ENCODE results near the gene NRDC. TPM values are rescaled to one million over a fixed set of nuclear protein-coding genes. Genes with fewer than 3 reads are reported as not detected.
"Not testable (repeated sequence)": the region's sequence is repeated elsewhere in the genome, so short reads cannot be mapped to it uniquely, and the experiment has no call there.

NRDC gene
- total RNA-seq, 1 donor from 2014 or later = 200 TPM

DNA sequence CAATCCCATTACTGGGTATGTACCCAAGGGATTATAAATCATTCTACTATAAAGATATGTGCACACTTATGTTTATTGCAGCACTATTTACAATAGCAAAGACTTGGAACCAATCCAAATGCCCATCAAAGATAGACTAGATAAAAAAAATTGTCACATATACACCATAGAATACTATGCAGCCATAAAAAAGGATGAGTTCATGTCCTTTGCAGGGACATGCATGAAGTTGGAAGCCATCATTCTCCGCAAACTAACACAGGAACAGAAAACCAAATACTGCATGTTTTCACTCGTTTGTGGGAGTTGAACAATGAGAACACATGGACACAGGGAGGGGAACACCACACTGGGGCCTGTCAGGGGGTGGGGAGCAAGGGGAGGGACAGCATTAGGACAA, 16.2 kb upstream of the NRDC start:
- intact Hi-C loops (cut with micrococcal nuclease) = loop anchor here (5.0 kb wide), 1 partner anchor 853 kb away; no protein-coding TSS in a partner anchor

DNA sequence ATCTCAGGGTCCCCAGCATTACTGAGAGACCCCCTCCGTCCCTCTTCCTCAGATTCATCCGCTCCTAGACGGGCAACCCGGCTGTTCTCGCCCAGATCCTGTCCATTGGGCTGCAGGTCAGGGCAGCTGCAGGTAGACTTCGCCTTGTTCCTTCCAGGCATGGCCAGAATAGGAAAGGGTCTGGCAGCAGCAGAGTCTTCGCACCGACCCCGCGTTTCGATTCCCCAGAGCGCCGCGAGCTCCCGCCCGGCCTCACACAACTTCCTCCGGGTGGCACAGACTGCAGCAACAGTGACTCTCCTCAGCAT, 265 bp downstream of the NRDC start:
- intact Hi-C loops (cut with micrococcal nuclease) = loop anchor here (1.0 to 5.0 kb wide), 17 partner anchors 149 to 1960 kb away; partner anchors contain the start of genes BTF3L4, CC2D1B, CPT2 and EPS15

DNA sequence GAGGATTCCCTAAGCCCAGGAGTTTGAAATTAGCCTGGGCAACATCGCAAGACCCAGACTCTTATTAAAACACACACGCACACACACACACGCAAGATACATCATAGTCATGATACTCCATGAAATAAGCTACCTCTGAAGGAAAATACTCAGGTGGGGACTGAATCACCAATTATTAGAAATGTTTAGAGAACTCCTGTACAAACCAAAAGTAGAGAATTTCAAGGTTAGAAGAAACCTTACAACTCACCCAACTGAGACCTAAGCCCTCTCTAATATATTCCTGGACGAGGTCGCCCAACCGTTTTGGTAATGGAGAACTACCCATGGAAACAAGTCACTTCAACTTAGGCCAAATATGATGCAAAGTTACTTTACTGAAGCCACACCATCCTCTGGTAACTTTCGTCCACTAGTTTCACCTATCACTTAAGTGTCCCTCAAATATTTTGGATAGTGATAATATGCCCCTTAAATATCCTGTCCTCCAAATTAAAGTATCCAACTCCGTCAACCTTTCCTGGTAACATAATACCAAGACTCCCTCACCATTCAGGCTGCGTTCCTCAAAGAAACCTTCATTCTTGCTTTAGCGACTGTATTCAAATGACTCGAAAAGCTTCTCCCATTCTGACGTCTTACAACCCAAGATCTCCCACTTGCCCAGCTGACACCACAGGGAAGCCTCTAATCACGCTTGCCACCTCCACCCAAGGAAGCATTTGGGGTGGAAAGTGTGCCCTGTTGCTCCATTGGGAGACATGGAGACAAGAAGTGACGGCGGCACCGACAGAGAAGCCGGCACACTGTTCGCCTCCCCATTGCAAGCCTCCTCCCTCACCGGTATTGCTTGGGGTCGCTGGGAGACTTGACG, 856 bp downstream of the NRDC start:
- intact Hi-C loops (cut with micrococcal nuclease) = loop anchor here (1.0 to 5.0 kb wide), 17 partner anchors 148 to 1961 kb away; partner anchors contain the start of genes BTF3L4, CC2D1B, CPT2 and EPS15

DNA sequence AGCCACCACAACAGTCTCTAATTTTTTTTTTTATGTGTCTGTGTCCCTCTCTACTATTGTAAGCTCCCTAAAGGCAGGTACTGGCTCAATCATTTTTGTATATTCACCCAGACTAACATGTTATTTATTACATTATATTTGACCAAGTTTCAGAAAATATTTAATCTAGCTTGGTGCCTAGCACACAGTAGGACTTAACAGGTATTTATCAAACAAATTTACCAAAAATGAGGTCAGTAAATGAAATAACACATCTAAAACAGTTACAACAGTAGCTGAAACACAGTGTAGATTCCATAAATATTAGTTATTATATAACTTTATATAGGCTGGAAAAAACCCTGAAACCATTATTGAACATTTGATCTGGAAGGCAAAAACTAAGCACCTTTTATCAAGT, 2.7 kb downstream of the NRDC start:
- intact Hi-C loops (cut with micrococcal nuclease) = loop anchor here (5.0 kb wide), 2 partner anchors 266 to 826 kb away; partner anchors contain the start of gene ZFYVE9

DNA sequence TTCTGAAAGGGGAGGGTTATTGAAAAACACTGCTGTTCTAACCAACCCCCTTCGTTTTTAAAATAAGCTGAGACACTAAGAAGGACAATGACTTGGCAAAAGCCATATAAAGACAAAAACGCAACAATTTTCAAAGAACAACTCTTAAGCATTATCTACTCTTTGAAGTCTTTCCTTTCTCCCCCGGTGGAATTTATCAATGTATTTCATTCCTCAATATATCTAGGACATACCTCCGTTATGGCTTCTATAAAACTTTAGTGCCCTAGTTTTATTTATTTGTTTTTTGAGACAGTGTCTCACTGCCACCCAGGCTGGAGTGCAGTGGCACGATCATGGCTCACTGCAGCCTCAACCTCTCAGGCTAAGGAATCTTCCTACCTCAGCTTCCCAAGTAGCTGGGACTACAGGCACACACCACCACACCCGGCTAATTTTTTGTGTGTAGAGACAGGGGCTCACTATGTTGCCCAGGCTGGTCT, 3.2 kb downstream of the NRDC start:
- intact Hi-C loops (cut with micrococcal nuclease) = loop anchor here (5.0 kb wide), 2 partner anchors 267 to 827 kb away; partner anchors contain the start of gene ZFYVE9

DNA sequence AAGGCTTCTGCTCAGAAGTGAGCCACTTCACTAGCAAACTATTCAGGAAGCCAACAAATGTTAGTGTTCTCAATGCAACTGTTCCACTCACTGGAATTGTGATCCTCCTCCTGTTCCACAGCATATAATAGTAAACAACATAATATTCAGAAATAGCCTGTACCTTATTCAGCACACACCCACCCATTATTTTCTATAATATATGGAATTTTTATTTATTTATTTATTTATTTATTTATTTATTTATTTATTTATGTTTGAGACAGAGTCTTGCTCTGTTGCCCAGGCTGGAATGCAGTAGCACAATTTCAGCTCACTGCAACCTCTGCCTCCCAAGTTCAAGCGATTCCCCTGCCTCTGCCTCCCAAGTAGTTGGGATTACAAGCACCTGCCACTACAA, 5.3 kb downstream of the NRDC start:
- intact Hi-C loops (cut with micrococcal nuclease) = not testable (repeated sequence)

DNA sequence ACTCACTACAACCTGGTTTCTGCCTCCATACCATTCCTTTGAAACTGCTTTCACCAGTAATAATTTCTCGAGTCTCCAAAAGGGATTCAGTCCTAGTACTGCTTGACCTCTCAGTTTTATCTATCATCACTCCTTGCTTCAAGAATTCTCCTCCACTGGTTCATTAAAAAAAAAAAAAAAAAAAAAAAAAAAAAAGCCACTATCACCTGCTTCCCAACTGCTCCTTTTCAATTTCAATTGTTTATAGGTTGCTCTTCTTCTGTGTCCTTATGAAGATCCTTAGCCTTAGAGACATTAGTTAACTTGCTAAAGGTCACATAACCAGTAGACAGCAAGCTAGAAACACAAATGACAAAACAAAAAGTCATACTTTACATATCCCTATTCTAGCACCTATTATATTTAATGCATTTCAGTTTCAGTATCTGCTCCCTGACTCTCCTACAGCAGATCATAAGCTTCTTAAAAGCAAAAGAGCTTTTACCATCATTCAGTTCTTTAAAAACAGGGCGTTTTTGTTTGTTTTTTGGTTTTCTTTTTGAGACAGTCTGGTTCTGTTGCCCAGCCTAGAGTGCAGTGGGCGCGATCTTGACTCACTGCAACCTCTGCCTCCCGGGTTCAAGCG, 7.1 kb downstream of the NRDC start:
- intact Hi-C loops (cut with micrococcal nuclease) = no loop called here

DNA sequence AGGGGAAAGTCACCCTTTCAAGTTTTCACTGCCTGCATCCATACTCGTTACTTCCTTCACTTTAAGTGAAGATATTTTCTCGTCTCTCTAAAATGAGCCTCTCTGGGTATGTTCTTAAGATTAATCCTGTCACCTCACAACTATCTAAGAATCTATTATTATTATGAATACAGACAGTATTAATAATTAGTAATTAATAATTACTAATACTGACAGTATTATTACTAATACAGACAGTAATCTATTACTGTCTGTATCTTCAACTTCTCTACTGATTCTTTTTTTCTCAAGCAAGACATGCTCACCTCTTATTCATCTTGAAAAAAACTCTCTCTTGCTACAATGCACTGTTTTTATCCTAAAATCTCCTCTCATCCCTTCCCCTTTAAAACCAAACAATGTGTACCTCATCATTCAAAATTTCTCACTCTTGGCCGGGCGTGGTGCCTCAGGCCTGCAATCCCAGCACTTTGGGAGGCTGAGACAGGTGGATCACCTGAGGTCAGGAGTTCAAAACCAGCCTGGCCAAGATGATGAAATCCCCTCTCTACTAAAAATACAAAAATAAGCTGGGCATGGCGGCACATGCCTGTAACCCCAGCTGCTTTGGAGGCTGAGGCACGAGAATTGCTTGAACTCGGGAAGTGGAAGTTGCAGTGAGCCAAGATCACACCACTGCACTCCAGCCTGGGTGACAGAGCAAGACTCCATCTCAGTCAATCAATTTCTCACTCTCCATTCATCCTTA, 7.8 kb downstream of the NRDC start:
- intact Hi-C loops (cut with micrococcal nuclease) = no loop called here

DNA sequence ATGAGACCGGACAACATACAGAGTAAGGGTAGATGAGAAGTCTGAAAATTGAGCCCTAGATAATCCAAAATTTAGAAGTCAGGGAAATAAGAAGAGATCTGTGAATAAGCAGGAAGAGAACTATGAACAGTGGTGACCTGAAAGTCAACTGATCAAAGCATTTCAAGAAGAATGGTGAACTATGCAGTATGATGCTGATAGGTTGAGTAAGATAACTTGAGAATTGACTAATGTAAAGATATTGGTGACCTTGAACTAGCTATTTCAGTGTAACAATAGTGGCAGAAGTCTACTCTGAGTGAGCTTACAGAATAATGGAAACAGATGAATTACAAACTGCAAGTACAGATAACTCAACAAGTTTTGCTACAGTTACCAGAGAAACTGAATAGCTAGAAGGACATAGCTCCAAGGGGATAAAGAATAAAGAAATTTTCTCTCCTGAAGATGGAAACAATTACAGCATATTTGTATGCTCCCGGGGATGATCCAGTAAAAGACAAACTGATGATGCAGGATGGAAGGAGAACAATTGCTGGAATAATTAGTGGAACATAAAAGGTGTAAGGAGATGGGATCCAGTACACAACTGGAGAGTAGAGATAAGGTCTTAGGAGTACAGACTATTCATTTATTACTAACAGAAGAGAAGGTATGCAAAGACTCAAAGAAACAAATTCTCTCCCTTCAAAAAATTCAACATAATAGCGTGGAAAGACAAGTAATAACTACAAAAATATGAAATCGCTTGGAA, 10.9 kb downstream of the NRDC start:
- intact Hi-C loops (cut with micrococcal nuclease) = no loop called here

DNA sequence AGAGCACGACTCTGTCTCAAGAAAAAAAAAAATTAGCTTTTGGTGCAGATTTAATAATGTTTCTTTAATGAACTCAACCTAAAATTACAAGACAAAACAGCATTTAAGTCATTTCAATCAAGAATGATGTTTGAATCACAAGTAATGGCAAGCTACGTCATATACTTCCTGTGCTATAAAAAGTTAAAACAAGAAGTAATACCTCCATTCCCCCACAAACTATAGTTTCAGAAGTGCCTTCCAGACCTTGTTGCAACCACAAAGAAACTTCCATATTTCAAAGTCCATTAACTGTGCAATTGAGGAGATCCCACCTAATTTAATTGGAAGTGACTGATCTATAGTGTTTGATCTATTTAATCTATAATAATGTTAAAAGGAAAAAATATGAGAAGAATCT, 15.1 kb downstream of the NRDC start:
- intact Hi-C loops (cut with micrococcal nuclease) = no loop called here

DNA sequence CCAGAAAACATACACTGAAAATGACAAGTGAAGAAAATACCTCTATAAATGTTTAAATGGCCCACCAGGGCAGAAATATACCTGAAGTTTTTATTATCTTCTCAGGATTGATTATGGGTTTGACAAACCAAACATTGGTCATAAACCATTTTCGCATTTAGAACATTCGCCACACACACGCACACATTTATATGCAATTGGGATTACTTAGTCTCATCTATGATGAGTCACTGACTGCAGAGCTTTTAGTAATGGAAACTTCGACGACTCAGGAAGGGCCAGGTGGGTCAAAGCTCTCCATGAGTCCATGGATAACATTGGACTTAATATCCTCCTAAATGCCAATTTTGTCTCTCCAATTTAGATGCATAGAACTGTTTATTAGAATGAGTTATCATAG, 16.9 kb downstream of the NRDC start:
- intact Hi-C loops (cut with micrococcal nuclease) = no loop called here

DNA sequence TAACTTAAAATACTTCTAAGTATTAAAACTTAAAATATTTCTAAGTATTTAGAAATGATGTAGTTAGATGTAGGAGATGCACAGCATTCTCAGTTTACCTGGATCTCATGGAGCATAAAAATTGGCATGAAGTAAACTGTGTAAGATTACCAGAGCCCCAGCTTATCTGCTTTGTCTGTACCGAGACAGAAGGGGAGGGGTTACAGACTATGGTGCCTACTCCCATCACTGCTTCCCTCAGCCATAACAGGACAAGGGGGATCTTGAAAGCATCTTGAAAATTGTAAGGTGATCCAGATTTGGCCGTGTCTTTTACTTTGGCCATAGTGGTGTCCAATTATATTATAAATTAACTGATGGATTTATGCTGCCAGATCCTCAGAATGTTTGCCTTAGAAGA, 18.8 kb downstream of the NRDC start:
- intact Hi-C loops (cut with micrococcal nuclease) = no loop called here

DNA sequence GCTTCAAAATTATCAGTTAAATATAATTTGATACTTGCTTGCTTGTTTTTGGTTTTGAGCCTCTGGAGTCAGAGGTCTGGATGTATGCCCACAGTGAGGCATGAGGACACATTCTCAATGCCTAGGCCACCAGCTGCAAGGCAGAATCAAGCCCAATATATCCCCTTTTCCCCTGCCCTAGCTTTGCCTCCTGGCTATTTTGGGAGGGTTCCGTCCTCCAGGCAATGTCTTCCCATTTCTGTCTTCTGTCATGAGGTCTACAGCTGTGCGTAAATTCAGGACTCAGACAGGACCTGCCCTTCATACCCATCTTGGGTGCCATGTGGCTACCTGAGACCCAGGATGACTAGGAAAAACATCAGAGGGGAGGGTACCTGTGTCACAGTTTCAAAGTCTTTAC, 19.2 kb downstream of the NRDC start:
- intact Hi-C loops (cut with micrococcal nuclease) = no loop called here

DNA sequence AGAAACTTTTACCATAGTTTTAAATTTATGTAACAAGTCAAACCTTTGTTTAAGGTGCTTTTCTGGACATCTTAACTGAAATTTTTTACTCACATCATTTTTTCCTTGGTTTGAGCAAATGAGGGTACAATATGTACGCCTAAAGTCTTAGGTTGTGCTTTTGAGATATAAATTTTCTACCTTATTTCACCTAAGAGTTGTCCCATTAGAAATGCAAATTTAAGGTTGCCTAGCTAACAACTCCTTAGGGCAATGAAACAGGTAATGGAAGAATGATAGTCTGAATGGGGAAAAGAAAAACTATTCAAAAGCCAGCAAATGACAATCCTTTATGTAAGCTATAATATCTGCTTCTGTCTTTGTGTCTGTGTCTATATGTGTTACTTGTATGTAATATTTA, 19.6 kb downstream of the NRDC start:
- intact Hi-C loops (cut with micrococcal nuclease) = no loop called here

DNA sequence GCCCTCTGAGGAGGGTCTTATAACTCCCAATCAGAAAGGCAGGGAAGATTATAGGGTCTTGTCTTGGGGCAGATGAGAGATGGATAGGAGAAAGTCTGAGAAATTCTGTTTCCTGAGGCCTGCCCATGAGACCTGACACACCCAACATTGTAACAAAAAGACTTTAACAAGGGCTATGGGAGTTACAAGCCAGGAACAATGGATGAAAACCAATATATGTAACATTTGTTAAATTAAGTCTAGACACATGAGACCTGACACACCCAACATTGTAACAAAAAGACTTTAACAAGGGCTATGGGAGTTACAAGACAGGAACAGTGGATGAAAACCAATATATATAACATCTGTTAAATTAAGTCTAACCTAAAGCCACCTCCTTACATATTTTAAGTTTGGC, 21.8 kb downstream of the NRDC start:
- intact Hi-C loops (cut with micrococcal nuclease) = no loop called here

DNA sequence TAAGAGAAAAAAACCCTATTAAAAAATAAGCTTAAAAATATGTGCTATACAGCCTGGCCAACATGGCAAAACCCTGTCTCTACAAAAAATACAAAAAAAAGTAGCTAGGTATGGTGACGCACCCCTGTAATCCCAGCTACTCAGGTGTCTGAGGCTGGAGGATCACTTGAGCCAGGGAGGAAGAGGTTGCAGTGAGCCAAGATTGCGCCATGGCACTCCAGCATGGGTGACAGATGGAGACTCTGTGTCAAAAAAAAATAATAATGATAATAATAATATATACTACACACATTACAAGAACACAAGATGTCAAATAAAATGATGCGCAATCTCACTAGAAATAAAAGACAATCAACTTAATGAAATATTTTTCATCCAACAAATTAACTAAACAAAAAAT, 22.9 kb downstream of the NRDC start:
- intact Hi-C loops (cut with micrococcal nuclease) = no loop called here

DNA sequence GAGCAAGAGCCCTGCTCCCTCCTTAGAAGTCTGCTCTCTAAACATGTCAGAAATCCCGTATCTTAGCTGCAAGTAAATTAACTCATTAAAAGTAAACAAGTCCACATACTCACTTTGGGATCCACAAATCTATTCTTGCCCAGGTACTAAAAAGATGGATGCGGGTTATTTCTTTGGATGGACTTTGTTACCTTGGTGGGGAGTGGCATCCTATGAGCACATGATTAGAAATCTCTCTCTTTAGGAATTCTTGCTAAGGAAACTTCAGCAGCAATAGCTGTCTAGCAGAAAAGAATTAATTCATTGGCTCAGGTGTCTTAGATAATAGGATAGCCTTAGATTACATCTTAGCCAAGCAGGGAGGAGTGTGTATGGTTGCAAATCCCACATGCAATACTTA, 25.2 kb downstream of the NRDC start:
- intact Hi-C loops (cut with micrococcal nuclease) = no loop called here

DNA sequence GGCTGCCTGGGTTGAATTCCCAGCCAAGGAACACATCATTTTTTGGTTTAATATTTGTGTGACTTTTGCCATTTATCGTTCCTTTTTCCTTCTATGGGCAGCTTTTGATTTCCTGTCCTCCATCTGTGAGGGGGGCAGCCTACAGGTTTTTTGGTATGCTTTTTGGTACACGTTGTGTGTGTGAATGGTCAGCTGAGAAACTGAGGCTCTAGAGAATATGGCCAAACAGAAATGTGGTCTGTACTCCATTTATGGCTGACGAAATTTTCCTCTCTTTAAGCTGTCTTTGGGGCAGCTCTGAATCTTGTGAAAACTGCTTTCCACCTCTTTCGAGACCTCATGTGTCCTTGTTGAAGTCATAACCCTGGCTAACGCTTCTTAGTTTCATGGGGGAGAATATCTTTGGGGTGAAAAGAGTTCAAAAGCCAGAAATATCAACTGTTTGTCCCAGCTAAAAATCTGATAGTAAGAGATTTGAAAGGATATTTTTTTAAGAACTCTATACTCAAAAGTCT, 26.6 kb downstream of the NRDC start:
- intact Hi-C loops (cut with micrococcal nuclease) = no loop called here

DNA sequence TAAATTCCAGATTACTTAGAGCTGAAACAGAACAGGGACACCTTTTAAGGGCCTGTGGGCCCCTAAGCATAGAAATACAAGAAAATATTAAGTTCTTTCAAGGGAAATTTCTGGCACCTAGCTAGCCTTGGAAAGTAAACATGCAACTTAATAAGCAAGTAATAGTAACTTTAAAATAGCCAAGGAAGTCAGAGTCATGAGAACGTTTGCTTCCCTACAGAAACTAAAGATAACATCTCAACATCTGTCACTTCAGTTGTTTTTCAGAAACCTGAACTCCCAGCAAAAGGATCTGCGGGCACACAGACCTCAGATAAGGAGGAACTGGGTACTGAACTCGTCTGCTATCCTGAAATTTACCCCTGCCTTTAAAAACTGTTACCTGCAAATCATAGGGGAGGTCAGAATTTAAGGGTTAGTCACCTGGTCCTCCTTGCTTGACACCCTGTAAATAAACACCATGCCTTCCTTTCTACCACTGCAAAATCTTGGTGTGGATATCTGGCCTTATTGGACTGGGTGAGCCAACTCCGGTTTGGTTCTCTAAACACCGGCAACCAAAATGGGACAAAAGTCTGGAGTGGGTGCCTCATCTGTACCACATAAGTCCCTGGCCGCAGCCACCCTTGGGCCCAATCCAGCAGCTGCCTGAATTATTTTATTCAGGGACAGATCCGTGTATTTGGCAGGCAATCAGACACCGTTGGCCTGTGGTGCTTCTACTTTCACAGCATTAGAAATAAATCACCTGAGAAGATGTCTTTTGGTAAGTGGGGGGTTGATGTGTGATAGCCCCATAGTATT, 27.9 kb downstream of the NRDC start:
- intact Hi-C loops (cut with micrococcal nuclease) = no loop called here

DNA sequence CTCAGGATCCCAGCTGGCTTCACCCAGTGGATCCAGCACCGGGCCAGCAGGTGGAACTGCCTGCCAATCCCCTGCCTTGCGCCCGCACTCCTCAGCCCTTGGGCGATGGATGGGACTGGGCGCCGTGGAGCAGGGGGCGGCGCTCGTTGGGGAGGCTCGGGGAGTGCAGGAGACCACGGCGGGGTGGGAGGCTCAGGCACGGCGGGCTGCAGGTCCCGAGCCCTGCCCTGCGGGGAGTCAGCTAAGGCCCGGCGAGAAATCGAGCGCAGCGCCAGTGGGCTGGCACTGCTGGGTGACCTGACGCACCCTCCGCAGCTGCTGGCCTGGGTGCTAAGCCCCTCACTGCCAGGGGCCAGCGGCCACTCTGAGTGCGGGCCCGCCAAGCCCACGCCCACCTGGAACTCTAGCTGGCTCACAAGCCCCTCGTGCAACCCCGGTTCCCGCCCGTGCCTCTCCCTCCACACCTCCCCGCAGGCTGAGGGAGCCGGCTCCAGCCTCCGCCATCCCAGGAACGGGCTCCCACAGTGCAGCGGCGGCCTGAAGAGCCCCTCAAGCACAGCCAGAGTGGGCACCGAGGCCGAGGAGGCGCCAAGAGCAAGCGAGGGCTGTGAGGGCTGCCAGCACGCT, 31.1 kb downstream of the NRDC start:
- intact Hi-C loops (cut with micrococcal nuclease) = no loop called here
